GM11168 (cell line): ENCODE results near the gene UFC1.

Experiments used
- in situ Hi-C: fragments of 300-500 bp; cut with MboI; formaldehyde crosslinking; loops from one replicate; pipeline ENCODE4 v1.12.0; 2022; ENCODE audit warnings: low sequenced_read_pairs; ENCODE audit not compliant: unreplicated experiment

Gene UFC1

DNA sequence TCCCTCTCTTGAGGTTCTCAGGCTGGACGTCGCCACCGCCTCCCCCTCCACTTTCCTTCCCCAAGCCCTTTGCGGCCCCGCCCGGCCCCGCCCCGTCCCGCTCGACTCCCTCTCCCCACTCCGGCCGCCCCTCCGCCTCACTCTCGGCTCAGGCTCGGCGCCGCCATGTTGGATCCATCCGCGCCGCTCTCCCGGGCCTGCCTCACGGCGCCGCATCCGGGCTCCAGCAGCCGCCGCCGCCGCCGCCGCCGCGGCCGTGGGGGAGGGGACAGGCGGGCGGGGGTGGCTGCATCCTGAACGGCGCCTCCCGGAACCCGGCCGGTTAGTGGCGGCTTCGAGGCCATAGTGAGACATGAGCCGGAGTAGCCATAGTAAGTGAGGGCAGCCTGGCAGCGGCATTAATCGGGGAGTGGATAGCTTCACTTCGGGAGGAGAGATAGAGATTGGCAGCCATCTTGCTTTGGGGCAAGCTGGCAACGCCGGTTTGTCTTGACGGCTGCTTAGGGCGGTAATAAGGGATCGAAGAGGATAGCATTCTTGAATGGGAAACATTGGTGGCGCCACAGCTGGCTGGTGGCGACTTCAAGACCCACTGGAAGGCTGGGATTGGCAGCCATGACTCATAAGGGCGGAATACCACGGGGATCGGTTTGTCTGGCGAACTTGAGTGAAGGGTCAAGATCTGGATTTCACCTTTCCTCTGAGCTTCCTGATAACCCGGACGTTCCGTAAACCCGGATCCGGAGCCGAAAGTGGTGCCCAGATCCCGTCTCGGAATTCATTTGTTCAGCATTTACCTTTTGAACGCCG, 21.2 kb upstream of the UFC1 start, which contains the start of gene DEDD:
DEDD (minus strand) TSS at position 258 of the 810 bp plus-strand sequence. CDS start 8,205 bp downstream, outside the sequence.
- in situ Hi-C loops, result no loop called here

- in situ Hi-C loops, result no loop called here
Measured at GRCh38 chr1:161133220-161133740, 20.5 kb upstream of the UFC1 start.

DNA sequence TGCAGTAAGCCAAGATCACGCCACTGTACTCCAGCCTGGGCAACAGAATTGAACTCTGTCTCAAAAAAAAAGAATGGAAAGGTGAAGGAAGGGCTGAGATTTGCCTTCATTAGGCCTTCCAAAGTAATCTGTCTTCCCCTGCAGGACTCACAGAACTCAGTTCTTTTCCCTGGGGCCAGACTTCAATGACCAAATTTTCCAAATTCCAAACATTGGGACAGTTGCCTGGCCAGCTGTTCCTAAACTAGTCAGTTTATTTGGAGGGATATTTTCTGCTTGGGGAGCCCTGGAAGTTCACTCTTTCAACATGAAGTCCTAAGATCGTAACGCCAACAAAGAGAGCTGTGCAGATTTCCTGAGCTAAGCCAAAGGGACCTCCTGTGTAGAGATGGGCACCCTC, 15.9 kb upstream of the UFC1 start:
- in situ Hi-C loops, result no loop called here

DNA sequence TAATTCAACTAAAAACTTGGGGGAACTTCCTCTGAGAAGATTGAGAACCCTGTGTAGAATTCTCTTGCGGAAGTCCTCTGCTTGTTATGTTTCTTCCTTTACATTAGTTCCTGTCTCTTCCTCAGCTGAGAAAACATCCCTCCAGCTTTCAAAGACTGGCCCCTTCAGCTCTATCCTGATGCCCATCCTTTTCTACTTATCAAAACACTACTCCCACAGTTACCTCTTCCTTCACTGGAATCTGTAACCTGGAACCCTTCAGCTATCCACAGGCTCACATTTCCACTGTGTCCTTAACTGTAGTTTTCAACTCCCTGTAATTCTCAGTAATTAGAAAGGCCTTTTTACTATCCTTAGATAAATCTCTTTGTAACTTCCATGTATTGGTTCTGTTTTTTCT, 15.3 kb upstream of the UFC1 start:
- in situ Hi-C loops, result no loop called here

DNA sequence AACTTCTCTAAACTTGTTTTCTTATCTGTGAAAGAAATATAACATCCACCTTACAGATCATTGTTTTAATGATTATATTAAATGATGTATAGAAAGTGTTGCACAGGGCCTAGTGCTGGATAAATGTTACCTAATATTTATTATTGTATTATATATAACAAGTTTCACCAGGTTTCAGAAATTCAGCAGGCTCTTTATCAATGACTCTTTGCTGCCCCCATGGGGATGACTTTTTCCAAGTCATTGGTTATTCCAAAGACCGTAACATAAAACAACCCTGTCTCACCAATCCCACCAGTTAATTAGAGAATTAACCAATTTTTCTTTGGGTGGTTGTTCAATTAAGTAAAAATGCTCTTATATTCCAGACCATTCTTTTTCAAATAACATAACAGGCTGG, 14.0 kb upstream of the UFC1 start:
- in situ Hi-C loops, result no loop called here

- in situ Hi-C loops, result no loop called here
Measured at GRCh38 chr1:161140755-161141400, 12.9 kb upstream of the UFC1 start.

- in situ Hi-C loops, result no loop called here
Measured at GRCh38 chr1:161145832-161146231, 7.9 kb upstream of the UFC1 start.

DNA sequence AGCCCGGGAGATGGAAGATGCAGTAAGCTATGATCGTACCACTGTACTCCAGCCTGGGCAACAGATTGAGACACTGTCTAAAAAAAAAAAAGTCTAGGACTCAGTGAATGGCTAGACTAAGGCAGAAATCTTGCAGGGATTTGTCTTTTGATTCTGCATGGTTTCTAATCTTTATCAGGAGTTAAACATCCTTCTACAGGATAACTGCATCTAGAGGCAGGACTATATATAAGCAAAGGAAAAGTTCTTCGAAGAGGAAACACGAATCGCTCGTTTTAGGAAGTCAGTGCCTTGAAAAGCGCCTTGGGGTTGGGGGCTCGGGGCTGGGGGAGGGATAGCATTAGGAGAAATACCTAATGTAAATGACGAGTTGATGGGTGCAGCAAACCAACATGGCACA, 602 bp upstream of the UFC1 start:
- in situ Hi-C loops, result no loop called here

DNA sequence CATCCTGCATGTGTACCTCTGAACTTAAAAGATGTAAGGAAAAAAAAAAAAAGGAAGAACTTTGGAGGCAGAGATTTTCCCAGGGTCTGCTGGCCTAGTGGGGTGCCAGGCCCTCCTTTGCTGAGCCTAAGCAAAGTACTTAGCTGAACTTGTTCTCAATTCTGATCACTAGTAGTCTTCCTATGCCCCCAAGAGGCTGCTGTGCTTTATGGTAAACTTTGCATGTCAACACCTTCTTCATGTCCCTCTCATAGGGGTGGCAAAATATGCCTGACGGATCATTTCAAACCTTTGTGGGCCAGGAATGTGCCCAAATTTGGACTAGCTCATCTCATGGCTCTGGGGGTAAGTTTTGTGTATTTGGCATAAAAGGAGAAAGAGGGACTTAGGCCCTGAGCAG, 4.1 kb downstream of the UFC1 start:
- in situ Hi-C loops, result no loop called here

- in situ Hi-C loops, result no loop called here
Measured at GRCh38 chr1:161158316-161159010, 4.7 kb downstream of the UFC1 start.

GRCh38 chr1:161159087-161159912, 5.5 kb downstream of the UFC1 start, which contains the start of gene USP21:
Gene USP21 (plus strand): TSS chr1:161159500. CDS start chr1:161160641, 1,141 bp downstream.
- in situ Hi-C loops, result no loop called here

DNA sequence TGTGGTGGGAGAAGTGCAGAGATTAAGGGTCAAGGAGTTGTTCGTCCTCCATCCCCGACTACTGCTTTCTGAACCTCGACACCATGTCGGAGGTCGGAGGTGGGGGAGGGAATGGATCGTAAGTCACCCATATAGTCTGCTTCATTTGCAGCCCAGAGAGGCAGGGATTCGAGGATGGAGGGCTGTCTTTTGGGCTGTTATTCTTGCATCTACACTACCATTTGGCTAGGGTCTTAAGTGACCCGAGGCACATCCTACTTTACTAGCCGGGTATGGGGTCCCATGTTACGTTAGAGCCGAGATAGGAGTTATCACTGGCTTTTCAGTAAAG, 6.1 kb downstream of the UFC1 start:
- in situ Hi-C loops, result no loop called here

DNA sequence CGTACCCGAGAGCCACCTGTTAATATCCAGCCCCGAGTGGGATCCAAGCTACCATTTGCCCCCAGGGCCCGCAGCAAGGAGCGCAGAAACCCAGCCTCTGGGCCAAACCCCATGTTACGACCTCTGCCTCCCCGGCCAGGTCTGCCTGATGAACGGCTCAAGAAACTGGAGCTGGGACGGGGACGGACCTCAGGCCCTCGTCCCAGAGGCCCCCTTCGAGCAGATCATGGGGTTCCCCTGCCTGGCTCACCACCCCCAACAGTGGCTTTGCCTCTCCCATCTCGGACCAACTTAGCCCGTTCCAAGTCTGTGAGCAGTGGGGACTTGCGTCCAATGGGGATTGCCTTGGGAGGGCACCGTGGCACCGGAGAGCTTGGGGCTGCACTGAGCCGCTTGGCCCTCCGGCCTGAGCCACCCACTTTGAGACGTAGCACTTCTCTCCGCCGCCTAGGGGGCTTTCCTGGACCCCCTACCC, 6.9 kb downstream of the UFC1 start:
- in situ Hi-C loops, result no loop called here

DNA sequence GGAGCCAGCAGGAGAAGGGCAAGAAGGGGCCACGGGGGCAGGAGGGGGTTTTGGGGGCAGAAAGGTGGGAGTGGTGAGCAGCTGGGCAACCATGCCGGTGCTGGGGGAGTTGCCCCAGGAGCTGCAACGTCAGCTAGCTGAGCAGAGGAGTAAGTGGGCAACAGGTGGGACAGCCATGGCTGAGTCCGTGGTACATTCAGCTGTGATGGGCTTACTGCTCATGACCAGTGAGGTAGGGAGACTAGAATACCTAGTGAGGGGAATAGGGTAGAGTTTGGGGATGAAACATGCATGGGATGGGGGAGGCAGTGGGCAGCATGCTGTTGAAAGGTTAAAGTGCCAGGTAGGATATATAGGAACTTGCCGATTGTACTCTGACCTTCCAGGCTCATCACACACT, 7.9 kb downstream of the UFC1 start:
- in situ Hi-C loops, result no loop called here

DNA sequence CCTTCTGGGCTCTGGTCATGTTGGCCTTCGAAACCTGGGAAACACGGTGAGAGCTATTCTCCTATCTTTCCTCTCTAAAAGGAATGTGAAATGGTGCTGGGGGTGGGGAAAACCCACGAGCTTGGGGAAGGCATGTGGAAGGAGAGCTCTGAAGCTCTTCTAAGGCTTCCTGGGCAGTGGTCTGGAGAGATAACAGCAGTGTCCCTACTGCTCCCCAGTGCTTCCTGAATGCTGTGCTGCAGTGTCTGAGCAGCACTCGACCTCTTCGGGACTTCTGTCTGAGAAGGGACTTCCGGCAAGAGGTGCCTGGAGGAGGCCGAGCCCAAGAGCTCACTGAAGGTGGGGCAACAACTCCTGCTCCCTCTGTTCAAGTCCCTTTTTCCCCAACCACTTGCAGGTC, 8.3 kb downstream of the UFC1 start:
- in situ Hi-C loops, result no loop called here

- in situ Hi-C loops, result no loop called here
Measured at GRCh38 chr1:161162806-161163205, 9.0 kb downstream of the UFC1 start.

- in situ Hi-C loops, result no loop called here
Measured at GRCh38 chr1:161163793-161164192, 10.0 kb downstream of the UFC1 start.

- in situ Hi-C loops, result no loop called here
Measured at GRCh38 chr1:161164901-161165610, 11.3 kb downstream of the UFC1 start.
